CD14-positive monocyte (primary cell): ENCODE data around the gene TRAF3. TPM values are rescaled to one million over a fixed set of nuclear protein-coding genes. Genes with fewer than 3 reads are reported as not detected.

Experiments
- DNase-seq, 3 donors: peaks; one replicate each; pipeline ENCODE4 v3.0.0-alpha.2; 2011 to 2022
- H2AFZ ChIP-seq: 2 replicates; pipeline ENCODE4 v1.6.0; 2012; ENCODE audit warnings: mild to moderate bottlenecking, low read depth, low read length, inconsistent platforms; ENCODE audit not compliant: insufficient read depth, poor library complexity, severe bottlenecking
- H3K27ac ChIP-seq, 2 donors: 1 replicate in 1 of 2; 2 replicates in 1 of 2; pipeline ENCODE4 v1.5.1; 2012 to 2013; ENCODE audit warnings: low read length in 2 of 2, control low read depth in 1 of 2, inconsistent platforms in 1 of 2, low read depth in 1 of 2, mild to moderate bottlenecking in 1 of 2
- H3K27me3 ChIP-seq, 2 donors: one replicate each; pipeline versions ENCODE4 v1.6.0 to v1.6.1; 2011 to 2013; ENCODE audit warnings: low read length in 2 of 2; ENCODE audit not compliant: control insufficient read depth in 2 of 2, insufficient read depth in 2 of 2
- H3K36me3 ChIP-seq, 2 donors: replicated peaks in 1 of 2; 1 replicate in 1 of 2; 2 replicates in 1 of 2; pipeline versions ENCODE4 v1.5.1 to v1.6.1; 2012 to 2013; ENCODE audit warnings: low read length in 2 of 2, control low read depth in 1 of 2, inconsistent platforms in 1 of 2, mild to moderate bottlenecking in 1 of 2; ENCODE audit not compliant: insufficient read depth in 2 of 2, control insufficient read depth in 1 of 2
- H3K4me1 ChIP-seq, 2 donors: 1 replicate in 1 of 2; 2 replicates in 1 of 2; pipeline versions ENCODE4 v1.5.1 to v1.6.1; 2012 to 2013; ENCODE audit warnings: low read length in 2 of 2, control low read depth in 1 of 2, inconsistent platforms in 1 of 2, mild to moderate bottlenecking in 1 of 2, moderate library complexity in 1 of 2; ENCODE audit not compliant: insufficient read depth in 2 of 2, control insufficient read depth in 1 of 2
- H3K4me2 ChIP-seq: replicated peaks from 2 replicates; pipeline ENCODE3; 2012; ENCODE audit warnings: low read length, moderate library complexity, mild to moderate bottlenecking; ENCODE audit not compliant: poor library complexity, severe bottlenecking; ENCODE audit errors: extremely low read depth
- H3K4me3 ChIP-seq, 3 experiments: fragments of 200-600 bp in 1 of 3; sonication (generic) in 1 of 3; replicated peaks in 1 of 3; 1 replicate in 2 of 3; 2 replicates in 1 of 3; pipeline ENCODE4 v1.5.1; 2011 to 2013; ENCODE audit warnings: low read length in 3 of 3, mild to moderate bottlenecking in 3 of 3, control low read depth in 2 of 3, low read depth in 2 of 3, inconsistent platforms in 1 of 3, moderate library complexity in 1 of 3
- H3K79me2 ChIP-seq: 2 replicates; pipeline ENCODE4 v1.6.0; 2012; ENCODE audit warnings: mild to moderate bottlenecking, control low read depth, inconsistent platforms, low read length, moderate library complexity; ENCODE audit not compliant: insufficient read depth
- H3K9ac ChIP-seq: 2 replicates; pipeline ENCODE4 v1.6.0; 2017; ENCODE audit warnings: low read length, mild to moderate bottlenecking; ENCODE audit not compliant: insufficient read depth, poor library complexity, severe bottlenecking
- H3K9me3 ChIP-seq, 2 donors: replicated peaks in 1 of 2; 1 replicate in 1 of 2; 2 replicates in 1 of 2; pipeline versions ENCODE4 v1.5.1 to v1.6.1; 2012 to 2013; ENCODE audit warnings: low read length in 2 of 2, control low read depth in 1 of 2; ENCODE audit not compliant: control insufficient read depth in 1 of 2, insufficient read depth in 1 of 2
- H4K20me1 ChIP-seq: 2 replicates; pipeline ENCODE4 v1.6.0; 2012; ENCODE audit warnings: mild to moderate bottlenecking, low read length, control low read depth, moderate library complexity; ENCODE audit not compliant: insufficient read depth
- H3K27ac Mint-ChIP-seq, 7 donors: one replicate each; pipeline ENCODE4 v1.8.0; 2020; ENCODE audit warnings: mild to moderate bottlenecking in 7 of 7, mixed read lengths in 7 of 7, moderate library complexity in 6 of 7, inconsistent platforms in 2 of 7
- H3K27me3 Mint-ChIP-seq, 3 donors: one replicate each; pipeline ENCODE4 v1.8.0; 2021 to 2022; ENCODE audit warnings: low read depth in 3 of 3, mild to moderate bottlenecking in 3 of 3, mixed read lengths in 3 of 3, moderate library complexity in 3 of 3, inconsistent platforms in 1 of 3
- H3K36me3 Mint-ChIP-seq, 2 donors: one replicate each; pipeline ENCODE4 v1.8.0; 2020; ENCODE audit warnings: mixed read lengths in 2 of 2, inconsistent platforms in 1 of 2, mild to moderate bottlenecking in 1 of 2
- H3K4me1 Mint-ChIP-seq: one replicate; pipeline ENCODE4 v1.8.0; 2020; ENCODE audit warnings: mild to moderate bottlenecking, mixed read lengths
- H3K4me3 Mint-ChIP-seq, 2 donors: one replicate each; pipeline ENCODE4 v1.8.0; 2020; ENCODE audit warnings: mild to moderate bottlenecking in 2 of 2, mixed read lengths in 2 of 2, moderate library complexity in 1 of 2
- H3K9me3 Mint-ChIP-seq, 7 donors: one replicate each; pipeline ENCODE4 v1.8.0; 2020 to 2022; ENCODE audit warnings: mixed read lengths in 7 of 7, mild to moderate bottlenecking in 6 of 7, moderate library complexity in 6 of 7, inconsistent platforms in 2 of 7
- WGBS: methylation state at CpG from one replicate; pipeline ENCODE4 v1.1.5; 2013; ENCODE audit warnings: missing lambda C conversion rate; ENCODE audit not compliant: insufficient coverage; 5-methylcytosine and 5-hydroxymethylcytosine counted together
- intact Hi-C, 2 donors: fragments of 100-400 bp; cut with micrococcal nuclease; formaldehyde crosslinking; loops; one replicate each; pipeline versions ENCODE4 v1.15.0 to v1.15.1; 2023
- polyA plus RNA-seq, 3 donors: library from polyadenylated mRNA; depleted of rRNA in 1 of 3; unstranded in 2 of 3; stranded (reverse) in 1 of 3; fragments of 300-500 nt in 2 of 3; fragments of >200 nt in 1 of 3; fragmentation: Illumina TruSeq in 2 of 3; gene quantifications; 1 replicate in 2 of 3; 2 replicates in 1 of 3; pipeline ENCODE4 v1.2.3, GENCODE V29; 2012 to 2021
- TF ChIP-seq, protein P1 (sequence below): fragments of 200-600 bp; IDR thresholded peaks from one replicate; pipeline ENCODE4 v1.8.0; 2022; ENCODE audit warnings: antibody characterized with exemption, mild to moderate bottlenecking

The TRAF3 gene
- polyA plus RNA-seq, 3 donors = 12.0 to 37.6 (median 17.3) TPM

DNA sequence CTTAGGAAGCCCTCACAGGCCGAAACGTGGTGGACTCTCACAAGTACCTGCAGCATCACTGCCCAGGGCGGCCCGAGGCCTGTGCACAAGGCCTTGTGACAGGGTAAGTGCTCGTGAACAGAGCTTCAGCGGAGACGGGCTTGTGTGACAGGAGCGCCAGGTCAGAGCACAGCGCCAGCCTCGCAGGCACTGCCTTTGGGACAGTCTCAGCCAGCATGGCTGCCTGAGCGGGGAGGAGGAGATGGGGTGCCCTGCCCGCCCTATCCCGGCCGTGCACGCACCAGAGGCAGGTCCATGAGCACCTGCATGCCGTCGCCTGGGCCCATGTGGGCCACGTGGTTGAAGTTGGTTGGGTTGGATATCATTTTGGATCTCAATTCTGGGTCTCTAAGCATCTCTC, 162.1 kb downstream of the TRAF3 start:
- Histone ChIP-seq H3K27me3 (no peaks in the 10 kb centered on the region), H3K9ac (no peak overlapping the region), H3K9me3 (no peaks in the 10 kb centered on the region), H3K4me3 (no peak overlapping the region), H4K20me1 (no peaks in the 10 kb centered on the region), H3K79me2 (no peaks in the 10 kb centered on the region), H2AFZ (no peak overlapping the region), H3K36me3 (peaks cover 0 to 16% of the 10 kb centered on the region in 2 donors), H3K27ac (no peak overlapping the region), H3K4me2 (no peak overlapping the region), H3K4me1 (no peaks in the 10 kb centered on the region)
- Mint-ChIP-seq H3K4me3 (no peak overlapping the region), H3K27me3 (peaks cover under 1 to 4% (median 2%) of the 10 kb centered on the region in 3 donors), H3K4me1 (no peaks in the 10 kb centered on the region), H3K27ac (no peak overlapping the region), H3K9me3 (no peaks in the 10 kb centered on the region), H3K36me3 (peaks cover 31 to 33% of the 10 kb centered on the region in 2 donors)
- no peak for DNase-seq
- 97% methylated on average over 12 of the region's 18 CpGs for WGBS
- TF ChIP-seq, protein P1, sequence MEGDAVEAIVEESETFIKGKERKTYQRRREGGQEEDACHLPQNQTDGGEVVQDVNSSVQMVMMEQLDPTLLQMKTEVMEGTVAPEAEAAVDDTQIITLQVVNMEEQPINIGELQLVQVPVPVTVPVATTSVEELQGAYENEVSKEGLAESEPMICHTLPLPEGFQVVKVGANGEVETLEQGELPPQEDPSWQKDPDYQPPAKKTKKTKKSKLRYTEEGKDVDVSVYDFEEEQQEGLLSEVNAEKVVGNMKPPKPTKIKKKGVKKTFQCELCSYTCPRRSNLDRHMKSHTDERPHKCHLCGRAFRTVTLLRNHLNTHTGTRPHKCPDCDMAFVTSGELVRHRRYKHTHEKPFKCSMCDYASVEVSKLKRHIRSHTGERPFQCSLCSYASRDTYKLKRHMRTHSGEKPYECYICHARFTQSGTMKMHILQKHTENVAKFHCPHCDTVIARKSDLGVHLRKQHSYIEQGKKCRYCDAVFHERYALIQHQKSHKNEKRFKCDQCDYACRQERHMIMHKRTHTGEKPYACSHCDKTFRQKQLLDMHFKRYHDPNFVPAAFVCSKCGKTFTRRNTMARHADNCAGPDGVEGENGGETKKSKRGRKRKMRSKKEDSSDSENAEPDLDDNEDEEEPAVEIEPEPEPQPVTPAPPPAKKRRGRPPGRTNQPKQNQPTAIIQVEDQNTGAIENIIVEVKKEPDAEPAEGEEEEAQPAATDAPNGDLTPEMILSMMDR = no peak
- intact Hi-C loops = no loop called here

DNA sequence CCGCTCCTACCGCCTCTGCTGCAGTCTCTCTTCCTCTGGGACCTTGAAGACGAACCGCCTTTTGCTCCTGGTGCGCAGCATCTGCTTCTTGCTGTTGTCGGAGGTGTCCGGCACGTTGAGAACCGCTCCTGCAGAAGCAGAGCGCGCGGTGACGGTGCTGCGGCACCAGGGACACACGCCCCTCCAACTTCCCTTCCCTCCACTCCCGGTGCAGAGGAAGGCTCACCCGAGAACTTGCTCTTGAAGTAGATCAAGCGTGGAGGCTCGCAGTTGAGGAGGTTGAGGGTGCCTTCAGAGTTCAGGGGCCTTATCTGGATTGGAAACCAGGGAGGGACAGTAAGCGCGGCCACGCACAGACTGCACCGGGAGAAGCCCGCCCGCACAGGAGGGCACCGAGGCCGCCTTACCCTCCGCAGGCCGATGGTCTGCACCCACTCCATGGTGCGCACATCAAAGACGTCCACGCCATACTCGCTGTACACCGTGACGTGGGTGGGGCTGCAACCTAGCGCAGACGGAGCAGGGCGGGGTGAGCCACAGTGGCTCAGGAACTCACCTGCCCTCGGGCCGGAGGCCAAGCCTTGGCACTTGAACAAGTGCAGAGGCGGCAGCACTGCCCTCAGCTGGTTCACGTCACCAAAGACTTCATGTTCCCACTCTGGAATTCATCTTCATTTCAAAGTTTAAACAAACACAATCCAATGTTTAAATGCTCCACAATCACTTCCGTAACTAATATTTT, 162.7 kb downstream of the TRAF3 start:
- peaks cover 33 to 34% of the 10 kb centered on the region in 2 donors for H3K36me3 Mint-ChIP-seq
- H3K4me2 ChIP-seq = no peak overlapping the region
- H3K4me1 ChIP-seq = no peaks in the 10 kb centered on the region
- H2AFZ ChIP-seq = no peak overlapping the region
- H3K4me3 ChIP-seq = no peak overlapping the region
- H3K27ac Mint-ChIP-seq = no peak overlapping the region
- H3K27me3 Mint-ChIP-seq = peaks cover 0 to 4% (median 2%) of the 10 kb centered on the region in 3 donors
- H3K27me3 ChIP-seq = no peaks in the 10 kb centered on the region
- H3K4me1 Mint-ChIP-seq = no peaks in the 10 kb centered on the region
- peaks cover 0 to 19% of the 10 kb centered on the region in 2 donors for H3K36me3 ChIP-seq
- intact Hi-C loops = no loop called here
- WGBS = 94% methylated on average over 25 of the region's 43 CpGs
- TF ChIP-seq, protein P1 = no peak
- H3K27ac ChIP-seq = no peak overlapping the region
- no peak overlapping the region for H3K4me3 Mint-ChIP-seq
- H3K9me3 ChIP-seq = no peaks in the 10 kb centered on the region
- H3K79me2 ChIP-seq = no peaks in the 10 kb centered on the region
- no peak for DNase-seq
- H3K9ac ChIP-seq = no peak overlapping the region
- H4K20me1 ChIP-seq = no peaks in the 10 kb centered on the region
- no peaks in the 10 kb centered on the region for H3K9me3 Mint-ChIP-seq
